Upper lobe of left lung (tissue), 4 donors: ENCODE results near the gene NBDY.
"Not testable (repeated sequence)": the region's sequence is repeated elsewhere in the genome, so short reads cannot be mapped to it uniquely, and the experiment has no call there.

Source experiments
- EP300 ChIP-seq, 4 donors: sonication (generic); formaldehyde crosslinking; IDR thresholded peaks; one replicate each; pipeline ENCODE4 v1.5.1; 2017; ENCODE audit warnings: antibody characterized with exemption in 4 of 4, control low read depth in 2 of 4
- POLR2A ChIP-seq, 4 donors: fragments of 450-650 bp; IDR thresholded peaks; one replicate each; pipeline ENCODE4 v1.5.1; 2016 to 2017; ENCODE audit warnings: antibody characterized with exemption in 4 of 4, mild to moderate bottlenecking in 2 of 4
- POLR2AphosphoS5 ChIP-seq, 2 donors: sonication (generic); formaldehyde crosslinking; IDR thresholded peaks; one replicate each; pipeline ENCODE4 v1.5.1; 2017; ENCODE audit warnings: antibody characterized with exemption in 2 of 2
- TF ChIP-seq, protein P1 (sequence below), 6 experiments: fragments of 450-650 bp in 4 of 6; fragments of 200-600 bp in 2 of 6; sonication (generic) in 2 of 6; IDR thresholded peaks; one replicate each; pipeline ENCODE4 v1.5.1; 2016 to 2019; ENCODE audit warnings: antibody characterized with exemption in 6 of 6

DNA sequence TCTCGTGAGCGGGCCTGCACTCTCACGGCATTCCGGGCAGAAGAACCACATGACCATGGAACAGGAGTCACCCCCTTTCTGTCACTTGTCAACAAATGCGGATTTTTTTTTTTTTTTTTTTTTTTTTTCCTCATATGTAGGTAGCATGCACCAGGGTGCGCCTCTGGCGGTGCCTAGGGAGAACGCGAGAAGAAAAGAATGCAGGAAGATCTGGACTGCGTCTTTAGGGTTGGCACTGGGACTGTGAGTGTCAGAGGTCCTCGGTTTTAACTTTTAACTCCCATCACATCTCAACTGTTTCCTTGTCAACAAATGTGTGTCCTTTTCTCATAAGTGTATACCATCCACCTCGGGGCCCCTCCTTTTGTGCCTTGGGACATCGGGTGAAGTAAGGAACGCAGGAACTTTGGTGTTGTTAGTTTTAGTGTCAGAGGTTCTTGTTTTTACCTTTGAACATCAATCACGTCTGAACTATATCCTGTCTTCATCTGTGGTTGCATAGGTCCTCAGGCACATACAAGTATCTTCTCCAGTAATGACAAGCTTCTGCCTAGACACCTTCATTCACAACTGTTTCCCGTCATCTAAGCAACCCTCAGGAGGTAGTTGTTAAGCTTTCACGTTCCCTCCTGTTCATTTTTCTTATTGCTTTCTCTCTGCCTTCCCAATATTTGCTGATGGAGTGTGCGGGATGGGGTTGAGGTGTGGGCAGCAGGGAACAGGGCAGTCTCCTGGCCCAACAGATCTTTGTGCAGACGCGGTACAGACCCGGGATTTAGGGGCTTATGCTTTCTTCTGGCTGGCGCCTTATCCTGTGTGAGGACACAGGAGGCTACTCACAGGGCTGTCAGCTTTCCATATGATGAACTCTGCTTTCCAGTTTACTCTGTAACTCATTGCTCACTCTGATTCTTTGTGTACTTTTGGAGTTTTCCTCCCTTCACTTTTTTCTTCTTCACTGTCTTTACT is 51.9 kb downstream of the NBDY start:
- TF ChIP-seq POLR2A, POLR2AphosphoS5, EP300 (IDR thresholded peaks at IDR 0.05): not testable (repeated sequence)
- TF ChIP-seq, protein P1, sequence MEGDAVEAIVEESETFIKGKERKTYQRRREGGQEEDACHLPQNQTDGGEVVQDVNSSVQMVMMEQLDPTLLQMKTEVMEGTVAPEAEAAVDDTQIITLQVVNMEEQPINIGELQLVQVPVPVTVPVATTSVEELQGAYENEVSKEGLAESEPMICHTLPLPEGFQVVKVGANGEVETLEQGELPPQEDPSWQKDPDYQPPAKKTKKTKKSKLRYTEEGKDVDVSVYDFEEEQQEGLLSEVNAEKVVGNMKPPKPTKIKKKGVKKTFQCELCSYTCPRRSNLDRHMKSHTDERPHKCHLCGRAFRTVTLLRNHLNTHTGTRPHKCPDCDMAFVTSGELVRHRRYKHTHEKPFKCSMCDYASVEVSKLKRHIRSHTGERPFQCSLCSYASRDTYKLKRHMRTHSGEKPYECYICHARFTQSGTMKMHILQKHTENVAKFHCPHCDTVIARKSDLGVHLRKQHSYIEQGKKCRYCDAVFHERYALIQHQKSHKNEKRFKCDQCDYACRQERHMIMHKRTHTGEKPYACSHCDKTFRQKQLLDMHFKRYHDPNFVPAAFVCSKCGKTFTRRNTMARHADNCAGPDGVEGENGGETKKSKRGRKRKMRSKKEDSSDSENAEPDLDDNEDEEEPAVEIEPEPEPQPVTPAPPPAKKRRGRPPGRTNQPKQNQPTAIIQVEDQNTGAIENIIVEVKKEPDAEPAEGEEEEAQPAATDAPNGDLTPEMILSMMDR (IDR thresholded peaks at IDR 0.05), result not testable (repeated sequence)
